Muscle of back (tissue), 11 donors: ENCODE measurements around the gene DDX24. TPM values are rescaled to one million over a fixed set of nuclear protein-coding genes. Genes with fewer than 3 reads are reported as not detected.
"Not testable (repeated sequence)": the region's sequence is repeated elsewhere in the genome, so short reads cannot be mapped to it uniquely, and the experiment has no call there.

Source experiments
- DNase-seq, 3 donors: peaks; one replicate each; pipeline versions ENCODE4 v3.0.0 to v3.0.0-alpha.2; 2013
- polyA plus RNA-seq, 10 donors: library from polyadenylated mRNA; unstranded; fragments of 120-200 nt; gene quantifications; one replicate each; pipeline ENCODE4 v1.2.1, GENCODE V29; 2013; ENCODE audit not compliant: insufficient read length in 10 of 10

DDX24 gene
- polyA plus RNA-seq, 10 donors, result 81.4 to 111 (median 87.2) TPM

- no peak for DNase-seq
Observed at GRCh38 chr14:94089479-94089878, 8.5 kb upstream of the DDX24 start.

GRCh38 chr14:94088516-94088915 lies 7.5 kb upstream of the DDX24 start:
- no peak for DNase-seq

GRCh38 chr14:94087891-94088290 lies 6.9 kb upstream of the DDX24 start:
- no peak for DNase-seq

GRCh38 chr14:94081386-94081820 lies 401 bp upstream of the DDX24 start:
- DNase-seq, result no peak

GRCh38 chr14:94079891-94080620 lies 946 bp downstream of the DDX24 start:
- peak in 2 of 3 donors; percentile 52 to 75 for DNase-seq

GRCh38 chr14:94077823-94078222 lies 3.2 kb downstream of the DDX24 start:
- no peak for DNase-seq

- DNase-seq, result no peak
Observed at GRCh38 chr14:94077111-94077821, 3.7 kb downstream of the DDX24 start.

- DNase-seq, result no peak
Observed at GRCh38 chr14:94075008-94075407, 6.0 kb downstream of the DDX24 start.

- DNase-seq, result no peak
Observed at GRCh38 chr14:94074534-94074933, 6.5 kb downstream of the DDX24 start.

- DNase-seq, result not testable (repeated sequence)
Observed at GRCh38 chr14:94072076-94072475, 8.9 kb downstream of the DDX24 start.

- no peak for DNase-seq
Observed at GRCh38 chr14:94066089-94066676, 14.8 kb downstream of the DDX24 start.

GRCh38 chr14:94062344-94062940 lies 18.6 kb downstream of the DDX24 start:
- DNase-seq, result no peak

- no peak for DNase-seq
Observed at GRCh38 chr14:94059998-94060397, 21.0 kb downstream of the DDX24 start.

GRCh38 chr14:94058674-94059138 lies 22.3 kb downstream of the DDX24 start:
- DNase-seq, result no peak

- no peak for DNase-seq
Observed at GRCh38 chr14:94058128-94058673, 22.8 kb downstream of the DDX24 start.

GRCh38 chr14:94056579-94057308 lies 24.3 kb downstream of the DDX24 start:
- DNase-seq, result no peak

- DNase-seq, result no peak
Observed at GRCh38 chr14:94054936-94055335, 26.1 kb downstream of the DDX24 start.

- no peak for DNase-seq
Observed at GRCh38 chr14:94054401-94054800, 26.6 kb downstream of the DDX24 start.

GRCh38 chr14:94052662-94053061 lies 28.3 kb downstream of the DDX24 start:
- no peak for DNase-seq

GRCh38 chr14:94052199-94052598 lies 28.8 kb downstream of the DDX24 start:
- no peak for DNase-seq

GRCh38 chr14:94051779-94052178 lies 29.2 kb downstream of the DDX24 start:
- no peak for DNase-seq
